ENCODE data around the gene SLC26A1.
A peak's percentile ranks its signal among the peaks of the same experiment; 100 is the strongest.
"Not testable (repeated sequence)": the region's sequence is repeated elsewhere in the genome, so short reads cannot be mapped to it uniquely, and the experiment has no call there.

SLC26A1 gene

GRCh38 chr4:982814-983213, 10.4 kb downstream of the SLC26A1 start:
- DNase-seq (ENCODE audit: low read depth) = no peak

- no peak for DNase-seq (ENCODE audit: low read depth)
Observed at GRCh38 chr4:982291-982690, 10.9 kb downstream of the SLC26A1 start.

GRCh38 chr4:978957-979701, 14.1 kb downstream of the SLC26A1 start:
- DNase-seq (ENCODE audit: low read depth) = no peak

- not testable (repeated sequence) for DNase-seq (ENCODE audit: low read depth)
Observed at GRCh38 chr4:976016-976415, 17.2 kb downstream of the SLC26A1 start.

- no peak for DNase-seq (ENCODE audit: low read depth)
Observed at GRCh38 chr4:974668-975067, 18.5 kb downstream of the SLC26A1 start.

GRCh38 chr4:973431-974397, 19.5 kb downstream of the SLC26A1 start, which contains the start of gene DGKQ:
DGKQ (minus strand) TSS chr4:973569; CDS start chr4:973482, 87 bp downstream.
- peak; percentile 61 for DNase-seq (ENCODE audit: low read depth)

- DNase-seq (ENCODE audit: low read depth) = no peak
Observed at GRCh38 chr4:972651-973424, 20.4 kb downstream of the SLC26A1 start.

- DNase-seq (ENCODE audit: low read depth) = no peak
Observed at GRCh38 chr4:971666-972500, 21.3 kb downstream of the SLC26A1 start.

GRCh38 chr4:970854-971520, 22.2 kb downstream of the SLC26A1 start:
- no peak for DNase-seq (ENCODE audit: low read depth)

- DNase-seq (ENCODE audit: low read depth) = no peak
Observed at GRCh38 chr4:970046-970745, 23.0 kb downstream of the SLC26A1 start.

- DNase-seq (ENCODE audit: low read depth) = no peak
Observed at GRCh38 chr4:968621-969394, 24.4 kb downstream of the SLC26A1 start.

- no peak for DNase-seq (ENCODE audit: low read depth)
Observed at GRCh38 chr4:968221-968620, 25.0 kb downstream of the SLC26A1 start.

- DNase-seq (ENCODE audit: low read depth) = no peak
Observed at GRCh38 chr4:967113-968104, 25.8 kb downstream of the SLC26A1 start.

GRCh38 chr4:966266-967112, 26.7 kb downstream of the SLC26A1 start:
- DNase-seq (ENCODE audit: low read depth) = no peak

- no peak for DNase-seq (ENCODE audit: low read depth)
Observed at GRCh38 chr4:965766-966134, 27.5 kb downstream of the SLC26A1 start.

- DNase-seq (ENCODE audit: low read depth) = no peak
Observed at GRCh38 chr4:965048-965765, 28.0 kb downstream of the SLC26A1 start.

Measured in stromal cell of bone marrow (primary cell).